Endothelial cell of umbilical vein (primary cell): ENCODE measurements around the gene MFAP1. TPM values are rescaled to one million over a fixed set of nuclear protein-coding genes. Genes with fewer than 3 reads are reported as not detected.
"Not testable (repeated sequence)": the region's sequence is repeated elsewhere in the genome, so short reads cannot be mapped to it uniquely, and the experiment has no call there.

ENCODE experiments used
- BruUV-seq: library from RNA; stranded (reverse); fragments of 400-500 nt; replicated peaks from 2 replicates; lab custom pipeline; 2021; lab: Mats Ljungman, UMichigan
- CTCF ChIA-PET: fragments of 300-600, 350-600 bp; sonication (Branson Sonifier 250); formaldehyde crosslinking; loops from one replicate; lab custom pipeline; 2021; ENCODE audit warnings: antibody characterized with exemption, inconsistent platforms; lab: Charles Lee
- POLR2A ChIA-PET: fragments of 300-600, 350-600 bp; sonication (Branson Sonifier 250); formaldehyde crosslinking; loops from one replicate; lab custom pipeline; 2021; ENCODE audit warnings: antibody characterized with exemption, inconsistent platforms; lab: Charles Lee
- DNase-seq: peaks from one replicate; pipeline ENCODE4 v3.0.0-alpha.2; 2011; ENCODE audit warnings: low read depth, low spot score
- FAIRE-seq: peaks from 2 replicates; lab custom pipeline; 2011; peaks lifted over from hg19 to GRCh38; lab: Jason Lieb, UNC
- H2AFZ ChIP-seq: 2 replicates; pipeline ENCODE4 v1.6.0; 2012; ENCODE audit warnings: low read depth, low read length, control low read depth, inconsistent platforms
- H3K27ac ChIP-seq: 2 replicates; pipeline ENCODE4 v1.5.1; 2011; ENCODE audit warnings: low read depth, mild to moderate bottlenecking, control low read depth, low read length, moderate library complexity; ENCODE audit not compliant: insufficient read depth
- H3K27me3 ChIP-seq, 2 experiments: 2 replicates each; pipeline versions ENCODE4 v1.6.0 to v1.6.1; 2011; ENCODE audit warnings: low read length in 2 of 2, mixed read lengths in 1 of 2; ENCODE audit not compliant: control insufficient read depth in 2 of 2, insufficient read depth in 2 of 2
- H3K36me3 ChIP-seq, 2 experiments: 2 replicates in 1 of 2; 3 replicates in 1 of 2; pipeline ENCODE4 v1.5.1; 2011; ENCODE audit warnings: low read length in 2 of 2, mild to moderate bottlenecking in 1 of 2, moderate library complexity in 1 of 2; ENCODE audit not compliant: control insufficient read depth in 2 of 2, insufficient read depth in 2 of 2; ENCODE audit errors: extremely low read depth in 1 of 2
- H3K4me1 ChIP-seq: 3 replicates; pipeline ENCODE4 v1.5.1; 2011; ENCODE audit warnings: mild to moderate bottlenecking, low read length; ENCODE audit not compliant: control insufficient read depth, insufficient read depth; ENCODE audit errors: extremely low read depth
- H3K4me2 ChIP-seq: 2 replicates; pipeline ENCODE4 v1.6.1; 2011; ENCODE audit warnings: low read length, control low read depth, mixed read lengths; ENCODE audit not compliant: insufficient read depth
- H3K4me3 ChIP-seq, 3 experiments: fragments of 200-600 bp in 1 of 3; sonication (generic), shearing (Covaris generic) in 1 of 3; replicated peaks in 1 of 3; 2 replicates each; pipeline ENCODE4 v1.5.1; 2011 to 2016; ENCODE audit warnings: control low read depth in 3 of 3, low read length in 3 of 3, mild to moderate bottlenecking in 2 of 3, inconsistent platforms in 1 of 3, low read depth in 1 of 3, moderate library complexity in 1 of 3; ENCODE audit not compliant: insufficient read depth in 1 of 3
- H3K79me2 ChIP-seq: 2 replicates; pipeline ENCODE4 v1.6.0; 2012; ENCODE audit warnings: low read length, inconsistent platforms; ENCODE audit not compliant: control insufficient read depth, insufficient read depth
- H3K9ac ChIP-seq: replicated peaks from 2 replicates; pipeline ENCODE3; 2011; ENCODE audit warnings: low read length, control low read depth; ENCODE audit not compliant: insufficient read depth; ENCODE audit errors: extremely low read depth
- H3K9me1 ChIP-seq: replicated peaks from 3 replicates; pipeline ENCODE4 v1.6.0; 2011; ENCODE audit warnings: mild to moderate bottlenecking, low read length; ENCODE audit not compliant: control insufficient read depth, insufficient read depth; ENCODE audit errors: extremely low read depth
- H3K9me3 ChIP-seq: replicated peaks from 2 replicates; pipeline ENCODE4 v1.5.1; 2012; ENCODE audit warnings: low read length, inconsistent platforms; ENCODE audit not compliant: control insufficient read depth, insufficient read depth
- H4K20me1 ChIP-seq: replicated peaks from 2 replicates; pipeline ENCODE3; 2011; ENCODE audit warnings: mild to moderate bottlenecking, low read length; ENCODE audit not compliant: control insufficient read depth, insufficient read depth; ENCODE audit errors: extremely low read depth
- CTCF ChIP-seq, 2 donors: IDR thresholded peaks; 1 replicate in 1 of 2; 2 replicates in 1 of 2; pipeline ENCODE4 v1.5.1; 2011; ENCODE audit warnings: low read length in 2 of 2, mild to moderate bottlenecking in 2 of 2, moderate library complexity in 2 of 2, control low read depth in 1 of 2, inconsistent platforms in 1 of 2, low read depth in 1 of 2; ENCODE audit not compliant: insufficient read depth in 1 of 2; ENCODE audit errors: extremely low read depth in 1 of 2
- EZH2 ChIP-seq: IDR thresholded peaks from 2 replicates; pipeline ENCODE4 v1.6.1; 2012; ENCODE audit warnings: borderline replicate concordance, low read depth, mild to moderate bottlenecking, moderate library complexity, low read length, inconsistent platforms; ENCODE audit not compliant: severe bottlenecking
- FOS ChIP-seq: IDR thresholded peaks from 2 replicates; pipeline ENCODE4 v1.6.1; 2011; ENCODE audit warnings: mild to moderate bottlenecking, low read length, moderate library complexity, borderline replicate concordance; ENCODE audit not compliant: insufficient read depth
- GATA2 ChIP-seq: IDR thresholded peaks from 2 replicates; pipeline ENCODE4 v1.7.0; 2011; ENCODE audit warnings: low read depth, mild to moderate bottlenecking, moderate library complexity, mixed read lengths, low read length; ENCODE audit not compliant: insufficient read length, insufficient read depth
- JUN ChIP-seq: IDR thresholded peaks from 2 replicates; pipeline ENCODE4 v1.6.1; 2011; ENCODE audit warnings: borderline replicate concordance, low read depth; ENCODE audit not compliant: insufficient read length, insufficient read depth
- MAX ChIP-seq: IDR thresholded peaks from 2 replicates; pipeline ENCODE4 v1.6.1; 2011; ENCODE audit not compliant: insufficient read depth, insufficient read length
- MYC ChIP-seq: IDR thresholded peaks from one replicate; pipeline ENCODE4 v1.6.1; 2011; ENCODE audit warnings: mild to moderate bottlenecking, low read depth, low read length
- POLR2A ChIP-seq: IDR thresholded peaks from 2 replicates; pipeline ENCODE4 v1.6.1; 2012; ENCODE audit warnings: low read depth, mild to moderate bottlenecking, control low read depth, low read length
- dilution Hi-C: fragments of 300-500 bp; cut with MboI; formaldehyde crosslinking; loops from one replicate; pipeline ENCODE4 v1.15.0; 2019; ENCODE audit warnings: low sequenced_read_pairs; ENCODE audit not compliant: extremely low pct_ligation_motif_present
- intact Hi-C: fragments of 100-400 bp; cut with micrococcal nuclease; formaldehyde crosslinking; loops from one replicate; pipeline ENCODE4 v1.10.0; 2022
- polyA plus RNA-seq, 4 experiments: library from polyadenylated mRNA; depleted of rRNA in 3 of 4; stranded (reverse) in 3 of 4; unstranded in 1 of 4; fragments of >200 nt; gene quantifications; 2 replicates each; pipeline versions ENCODE4 v1.2.1 to v1.2.3, GENCODE V29; 2011 to 2012; ENCODE audit warnings: missing spikeins in 1 of 4
- total RNA-seq: library from RNA; stranded (reverse); gene quantifications from 2 replicates; pipeline ENCODE4 v1.2.3, GENCODE V29; 2021

Gene MFAP1
- total and polyA plus RNA-seq, 2 donors (not counting 3 experiments of a cell fraction or from before 2014, with no cell fraction given): 12.9 to 30.5 TPM

- intact Hi-C loops (no loop called here), dilution Hi-C loops (no loop called here)
- H3K4me1 ChIP-seq: peaks cover 22% of the 10 kb centered on the region
- no peaks in the 10 kb centered on the region for H3K27me3 ChIP-seq
- ChIA-PET POLR2A (no interaction called here), CTCF (no interaction called here)
- H3K9ac ChIP-seq: no peak overlapping the region
- H3K4me2 ChIP-seq: no peak overlapping the region
- no peaks in the 10 kb centered on the region for H3K9me1 ChIP-seq
- H2AFZ ChIP-seq: no peak overlapping the region
- H3K36me3 ChIP-seq: no peaks in the 10 kb centered on the region
- peak overlapping the region; percentile 54 for H3K27ac ChIP-seq
- H4K20me1 ChIP-seq: no peaks in the 10 kb centered on the region
- peaks cover 56% of the 10 kb centered on the region for H3K79me2 ChIP-seq
- DNase-seq (no peak), FAIRE-seq (no peak)
- BruUV-seq: no TSS peak
- TF ChIP-seq GATA2: no peak
- no peak for TF ChIP-seq POLR2A
- no peak for TF ChIP-seq CTCF (IDR thresholded peaks at IDR 0.05; ENCODE audit: extremely low read depth in 1 of 2, insufficient read depth in 1 of 2, low read depth in 1 of 2, low read length in 2 of 2)
- no peak for TF ChIP-seq MAX
- TF ChIP-seq JUN: no peak
- TF ChIP-seq EZH2: no peak
- no peak for TF ChIP-seq FOS
- TF ChIP-seq MYC: no peak
- H3K9me3 ChIP-seq: no peaks in the 10 kb centered on the region
- H3K4me3 ChIP-seq: no peak overlapping the region
Measured at GRCh38 chr15:43826029-43826507, 1.6 kb upstream of the MFAP1 start.

GRCh38 chr15:43825305-43825704 is 815 bp upstream of the MFAP1 start:
- dilution Hi-C loops, H3K9me1 ChIP-seq, BruUV-seq, H3K36me3 ChIP-seq, FAIRE-seq, DNase-seq, intact Hi-C loops, H2AFZ ChIP-seq, H3K27me3 ChIP-seq, H3K4me2 ChIP-seq, POLR2A ChIA-PET, H3K9ac ChIP-seq, H4K20me1 ChIP-seq, H3K4me3 ChIP-seq, H3K27ac ChIP-seq, H3K9me3 ChIP-seq: not testable (repeated sequence)
- Histone ChIP-seq H3K4me1 (peaks cover 22% of the 10 kb centered on the region), H3K79me2 (peaks cover 61% of the 10 kb centered on the region)
- CTCF ChIA-PET: interaction anchor here (1.6 kb wide), 1 partner anchor 721 kb away, joined by 3 read pairs; no protein-coding TSS in a partner anchor
